ENCODE measurements around the gene USP47.

- TF ChIP-seq CTCF (IDR thresholded peaks at IDR 0.05) (no peak), POLR2AphosphoS5 (IDR thresholded peaks at IDR 0.05) (no peak), POLR2A (IDR thresholded peaks at IDR 0.05) (no peak)
Measured at GRCh38 chr11:12006552-12007229, 164.9 kb downstream of the USP47 start.
